ENCODE data around the gene RHOH. TPM values are rescaled to one million over a fixed set of nuclear protein-coding genes. Genes with fewer than 3 reads are reported as not detected.

The RHOH gene
- total and polyA plus RNA-seq, 10 of the 15 experiments (the other 5 are each of a cell fraction or from before 2014, with no cell fraction given): 46.5 to 120 (median 57.9) TPM

DNA sequence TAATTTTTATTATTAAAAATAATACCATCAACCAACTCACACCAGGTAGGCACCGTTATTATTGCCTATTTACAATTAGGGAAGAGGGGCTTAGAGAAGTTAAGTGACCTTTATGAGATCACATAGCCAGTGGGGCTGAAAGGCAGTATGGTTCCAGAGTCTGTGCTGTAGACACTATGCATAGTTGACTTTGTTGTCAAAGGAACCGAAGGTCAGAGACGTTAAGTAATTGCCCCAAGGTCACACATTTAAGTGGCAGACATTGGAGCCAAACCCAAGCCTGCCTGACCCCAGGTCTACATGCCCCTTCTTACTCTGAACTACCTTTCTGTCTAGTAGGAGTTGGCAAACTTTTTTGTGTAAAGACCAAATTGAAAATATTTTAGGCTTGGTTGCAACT, 36.4 kb downstream of the RHOH start (continued):
- TF ChIP-seq ZBTB33 (IDR thresholded peaks at IDR 0.05): no peak
- TF ChIP-seq NKRF (conservative IDR thresholded peaks at IDR 0.05): no peak

- peaks cover 30% of the 10 kb centered on the region for H3K4me1 ChIP-seq (ENCODE audit: control insufficient read depth, insufficient read depth, low read length)
- no peak overlapping the region for H3K4me3 ChIP-seq
- no peak for ATAC-seq
- TF ChIP-seq POLR2AphosphoS5 (IDR thresholded peaks at IDR 0.05; ENCODE audit: low read length): no peak
- no peak for TF ChIP-seq YBX1 (IDR thresholded peaks at IDR 0.05)
- TF ChIP-seq ZBTB33 (IDR thresholded peaks at IDR 0.05): no peak
- TF ChIP-seq SUPT20H (IDR thresholded peaks at IDR 0.05; ENCODE audit: borderline replicate concordance, control insufficient read depth, low read depth, low read length): no peak
- TF ChIP-seq BRCA1 (IDR thresholded peaks at IDR 0.05; ENCODE audit: low read depth, low read length): no peak
- no peak for TF ChIP-seq TCF12 (IDR thresholded peaks at IDR 0.05; ENCODE audit: low read depth, low read length)
- no peak for TF ChIP-seq SREBF2 (IDR thresholded peaks at IDR 0.05; ENCODE audit: low read length)
- TF ChIP-seq PRDM15 (CRISPR knock-in tag; IDR thresholded peaks at IDR 0.05): no peak
- no peak for TF ChIP-seq HSF1 (IDR thresholded peaks at IDR 0.05; ENCODE audit: low read depth, low read length)
Measured at GRCh38 chr4:40234519-40235039, 37.7 kb downstream of the RHOH start.

More at GRCh38 chr4:40234519-40235039, 37.7 kb downstream of the RHOH start:
- ChIA-PET RAD21 (ENCODE audit: unreplicated experiment) (interaction anchor here (0.7 kb wide), 2 partner anchors 16 to 205 kb away, joined by 3 to 4 read pairs; no protein-coding TSS in a partner anchor), SMC1A (ENCODE audit: uncharacterized antibody, unreplicated experiment) (interaction anchor here (0.6 kb wide), 1 partner anchor 83 kb away, joined by 3 read pairs; no protein-coding TSS in a partner anchor), CTCF (interaction anchor here (0.7 to 1.3 kb wide), 4 partner anchors 13 to 83 kb away, joined by 3 read pairs; no protein-coding TSS in a partner anchor), POLR2A (no interaction called here)
- H3K9ac ChIP-seq (ENCODE audit: control insufficient read depth, insufficient read depth, low read length): no peak overlapping the region
- BruUV-seq (replicated peaks): no TSS peak
- no peaks in the 10 kb centered on the region for H3K27me3 ChIP-seq (replicated peaks in 1 of 2; ENCODE audit: control insufficient read depth in 2 of 2, insufficient read depth in 2 of 2, low read length in 1 of 2)
- no peak overlapping the region for H3K4me2 ChIP-seq (ENCODE audit: control insufficient read depth, insufficient read depth)
- H3K27ac ChIP-seq (ENCODE audit: control insufficient read depth, insufficient read depth): peak overlapping the region; percentile 12; the same call in 1 of the 2 replicates
- intact Hi-C loops (cut with micrococcal nuclease; ENCODE audit: unreplicated experiment): no loop called here
- peaks cover 4% of the 10 kb centered on the region; the same call in 1 of the 2 replicates for H4K20me1 ChIP-seq (ENCODE audit: control insufficient read depth, insufficient read depth)
- no peak for DNase-seq (ENCODE audit: low read depth, low spot score)
- FAIRE-seq: no peak
- no peak overlapping the region for H2AFZ ChIP-seq (ENCODE audit: control insufficient read depth, low read depth, low read length)
- in situ Hi-C loops (cut with MboI): no loop called here
- peaks cover 13 to 49% of the 10 kb centered on the region in 2 experiments for H3K36me3 ChIP-seq (ENCODE audit: control insufficient read depth in 2 of 2, insufficient read depth in 2 of 2, low read length in 1 of 2)
- peaks cover 94% of the 10 kb centered on the region for H3K79me2 ChIP-seq (ENCODE audit: control insufficient read depth, insufficient read depth, low read length)
- WGBS (ENCODE audit: insufficient coverage, insufficient replicate concordance, low lambda C conversion rate, missing lambda C conversion rate): 74% methylated on average over 3 of the region's 3 CpGs
- H3K9me3 ChIP-seq (replicated peaks; ENCODE audit: control insufficient read depth, insufficient read depth, low read length): no peaks in the 10 kb centered on the region

Measured in GM12878 (cell line).